Measurements from ENCODE around the gene PPT2.

The PPT2 gene

DNA sequence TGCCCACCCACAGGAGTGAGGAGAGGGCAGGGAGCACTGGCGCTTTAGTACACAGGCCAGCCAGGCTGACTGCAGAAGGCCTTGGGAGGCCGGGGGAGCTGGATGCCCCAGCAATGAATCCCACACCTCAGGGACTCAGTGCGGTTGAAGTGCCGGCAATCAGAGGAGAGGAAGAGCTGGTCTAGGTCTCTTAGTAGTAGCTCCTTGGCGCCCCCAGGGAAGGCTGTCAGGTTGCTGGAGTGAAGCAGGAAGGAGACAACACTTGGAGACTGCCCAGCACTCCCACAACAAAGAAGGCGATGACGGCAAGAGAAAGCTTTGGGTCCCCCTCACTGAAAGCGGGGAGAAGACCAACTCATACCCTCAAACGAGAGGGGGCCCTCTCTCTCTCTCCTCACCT is 36.5 kb upstream of the PPT2 start:
- no peak overlapping the region for H3K4me3 Mint-ChIP-seq
- no peak for ATAC-seq
- H3K9me3 Mint-ChIP-seq, result no peaks in the 10 kb centered on the region
- peaks cover 96% of the 10 kb centered on the region for H3K36me3 Mint-ChIP-seq
- no peak overlapping the region for H3K27ac Mint-ChIP-seq
- DNase-seq (ENCODE audit: low spot score in 2 of 2), result no peak
- peaks cover 21% of the 10 kb centered on the region for H3K4me1 Mint-ChIP-seq

DNA sequence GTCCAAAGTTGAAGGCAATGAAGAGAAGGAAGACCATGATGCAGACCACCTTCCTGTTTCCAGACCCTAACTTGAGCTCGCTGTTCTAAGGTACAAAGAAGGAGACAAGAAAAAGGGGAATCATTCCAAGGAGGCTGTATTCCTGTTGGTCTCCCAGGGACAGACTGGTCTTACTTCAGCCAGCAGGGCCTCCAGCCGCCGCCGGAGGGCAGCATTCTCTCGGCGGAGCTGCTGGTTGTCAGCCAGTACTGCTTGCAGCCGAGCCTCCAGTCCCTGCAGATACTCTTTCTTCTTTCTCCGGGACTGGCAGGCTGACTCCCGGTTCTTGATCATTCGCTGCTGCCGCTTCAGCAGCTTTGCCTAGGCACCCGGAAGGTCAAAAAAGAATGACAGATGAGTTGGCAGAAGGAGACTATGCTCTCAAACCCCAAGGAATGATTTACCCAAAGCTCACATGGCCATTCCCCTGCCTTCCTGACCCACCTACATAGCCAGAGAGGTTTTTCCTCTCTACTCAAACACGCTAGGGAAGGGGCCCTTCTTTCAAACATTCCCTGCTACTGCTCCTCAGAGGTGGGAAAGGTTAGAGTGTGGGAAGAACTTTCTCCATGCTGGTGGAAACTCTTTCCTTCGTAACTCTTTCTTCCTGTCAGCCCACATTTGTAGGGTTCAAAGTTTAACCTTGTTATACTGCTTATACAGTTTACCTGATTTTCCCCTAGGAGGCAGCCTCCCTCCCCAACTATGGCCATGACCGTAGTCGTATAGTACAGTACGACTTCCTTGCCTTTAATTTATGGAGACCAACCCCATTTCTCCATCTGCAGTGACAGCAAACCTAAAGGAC is 34.9 kb upstream of the PPT2 start:
- peaks cover 22% of the 10 kb centered on the region for H3K4me1 Mint-ChIP-seq
- no peak overlapping the region for H3K4me3 Mint-ChIP-seq
- ATAC-seq (peak; percentile 83), DNase-seq (ENCODE audit: low spot score in 2 of 2) (peak; percentile 49 to 76)
- peak overlapping the region; percentile 21 for H3K27ac Mint-ChIP-seq
- H3K9me3 Mint-ChIP-seq, result no peaks in the 10 kb centered on the region
- peaks cover 97% of the 10 kb centered on the region for H3K36me3 Mint-ChIP-seq

DNA sequence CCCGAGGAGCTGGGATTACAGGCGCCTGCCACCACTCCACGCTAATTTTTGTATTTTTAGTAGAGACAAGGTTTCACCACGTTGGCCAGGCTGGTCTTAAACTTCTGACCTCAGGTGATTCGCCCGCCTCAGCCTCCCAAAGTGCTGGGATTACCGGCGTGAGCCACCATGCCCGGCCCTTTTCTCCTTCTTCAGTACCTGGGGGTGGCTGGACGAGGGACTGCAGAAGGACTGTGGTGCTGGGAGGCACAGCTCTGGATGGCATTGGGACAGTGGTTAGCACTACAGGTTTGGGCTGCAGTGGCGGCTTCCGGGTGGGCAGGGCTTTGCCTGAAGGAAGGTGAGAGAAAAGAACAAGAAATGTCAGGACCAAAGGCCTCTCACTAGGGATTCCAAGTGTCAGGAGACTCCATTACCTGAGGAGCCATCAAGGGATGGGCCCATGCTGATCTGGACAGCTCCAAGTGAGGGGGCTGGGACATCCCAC is 33.3 kb upstream of the PPT2 start:
- Mint-ChIP-seq H3K4me3 (no peak overlapping the region), H3K36me3 (peaks cover 100% of the 10 kb centered on the region), H3K27ac (no peak overlapping the region), H3K9me3 (no peaks in the 10 kb centered on the region), H3K4me1 (peaks cover 23% of the 10 kb centered on the region)
- ATAC-seq (no peak), DNase-seq (ENCODE audit: low spot score in 2 of 2) (no peak)

DNA sequence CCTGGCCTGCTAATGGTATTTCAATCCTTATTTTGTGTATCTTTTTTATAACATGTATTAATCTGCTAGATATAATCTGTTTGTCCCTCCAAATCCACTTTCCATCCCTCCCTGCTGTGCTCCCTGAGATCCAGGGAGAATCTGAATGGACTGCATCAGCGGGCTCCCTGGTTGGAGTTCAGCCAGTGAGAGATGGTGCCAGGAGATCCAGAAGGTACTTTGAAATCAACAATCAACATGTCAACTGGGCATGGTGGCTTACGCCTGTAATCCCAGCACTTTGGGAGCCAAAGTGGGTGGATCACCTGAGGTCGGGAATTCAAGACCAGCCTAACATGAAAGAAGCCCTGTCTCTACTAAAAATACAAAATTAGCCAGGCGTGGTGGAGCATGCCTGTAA is 30.3 kb upstream of the PPT2 start:
- H3K36me3 Mint-ChIP-seq, result peaks cover 98% of the 10 kb centered on the region
- ATAC-seq, result no peak
- H3K9me3 Mint-ChIP-seq, result no peaks in the 10 kb centered on the region
- peaks cover 45% of the 10 kb centered on the region for H3K4me1 Mint-ChIP-seq
- H3K27ac Mint-ChIP-seq, result no peak overlapping the region
- no peak overlapping the region for H3K4me3 Mint-ChIP-seq
- no peak for DNase-seq (ENCODE audit: low spot score in 2 of 2)

DNA sequence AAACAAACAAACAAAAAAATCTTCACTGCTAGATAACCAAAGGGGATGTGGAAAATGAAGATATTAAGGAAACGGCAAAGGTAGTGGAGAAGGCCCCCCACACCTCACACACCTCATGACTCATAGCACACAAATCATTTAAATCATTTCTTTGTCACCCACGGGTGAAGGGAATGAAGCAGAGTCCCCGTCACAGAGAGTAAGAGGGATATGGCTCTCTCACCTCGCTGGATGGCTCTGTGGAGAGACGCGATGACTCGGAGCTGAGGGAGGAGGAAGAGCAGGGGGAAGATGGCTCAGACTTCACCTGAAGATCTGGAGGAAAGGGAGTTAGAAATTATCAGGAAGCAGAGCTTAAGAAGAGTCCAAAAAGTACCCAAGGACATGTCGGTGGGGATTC is 27.1 kb upstream of the PPT2 start:
- ATAC-seq (no peak), DNase-seq (ENCODE audit: low spot score in 2 of 2) (no peak)
- H3K4me1 Mint-ChIP-seq, result peaks cover 57% of the 10 kb centered on the region
- no peaks in the 10 kb centered on the region for H3K9me3 Mint-ChIP-seq
- peaks cover 72% of the 10 kb centered on the region for H3K36me3 Mint-ChIP-seq
- peak overlapping the region; percentile 100 for H3K4me3 Mint-ChIP-seq
- H3K27ac Mint-ChIP-seq, result peak overlapping the region; percentile 99

DNA sequence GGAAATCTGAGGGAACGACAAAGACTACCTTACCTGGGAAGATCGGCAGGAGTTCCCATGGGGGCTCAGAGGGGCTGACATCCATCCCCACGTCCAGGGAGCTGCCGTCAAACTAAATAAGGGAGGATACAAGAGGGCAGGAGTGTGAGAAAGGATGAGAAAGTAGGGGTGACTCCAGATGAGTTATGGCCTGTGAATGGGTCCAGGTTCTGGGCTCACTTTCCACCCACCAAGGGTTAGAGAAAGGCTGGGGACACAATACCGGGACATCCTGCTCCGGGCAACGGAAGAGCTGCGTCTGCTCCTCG is 26.6 kb upstream of the PPT2 start:
- H3K9me3 Mint-ChIP-seq, result no peaks in the 10 kb centered on the region
- H3K27ac Mint-ChIP-seq, result peak overlapping the region; percentile 99
- DNase-seq (ENCODE audit: low spot score in 2 of 2) (no peak), ATAC-seq (no peak)
- H3K4me3 Mint-ChIP-seq, result peak overlapping the region; percentile 100
- peaks cover 67% of the 10 kb centered on the region for H3K36me3 Mint-ChIP-seq
- peaks cover 57% of the 10 kb centered on the region for H3K4me1 Mint-ChIP-seq

DNA sequence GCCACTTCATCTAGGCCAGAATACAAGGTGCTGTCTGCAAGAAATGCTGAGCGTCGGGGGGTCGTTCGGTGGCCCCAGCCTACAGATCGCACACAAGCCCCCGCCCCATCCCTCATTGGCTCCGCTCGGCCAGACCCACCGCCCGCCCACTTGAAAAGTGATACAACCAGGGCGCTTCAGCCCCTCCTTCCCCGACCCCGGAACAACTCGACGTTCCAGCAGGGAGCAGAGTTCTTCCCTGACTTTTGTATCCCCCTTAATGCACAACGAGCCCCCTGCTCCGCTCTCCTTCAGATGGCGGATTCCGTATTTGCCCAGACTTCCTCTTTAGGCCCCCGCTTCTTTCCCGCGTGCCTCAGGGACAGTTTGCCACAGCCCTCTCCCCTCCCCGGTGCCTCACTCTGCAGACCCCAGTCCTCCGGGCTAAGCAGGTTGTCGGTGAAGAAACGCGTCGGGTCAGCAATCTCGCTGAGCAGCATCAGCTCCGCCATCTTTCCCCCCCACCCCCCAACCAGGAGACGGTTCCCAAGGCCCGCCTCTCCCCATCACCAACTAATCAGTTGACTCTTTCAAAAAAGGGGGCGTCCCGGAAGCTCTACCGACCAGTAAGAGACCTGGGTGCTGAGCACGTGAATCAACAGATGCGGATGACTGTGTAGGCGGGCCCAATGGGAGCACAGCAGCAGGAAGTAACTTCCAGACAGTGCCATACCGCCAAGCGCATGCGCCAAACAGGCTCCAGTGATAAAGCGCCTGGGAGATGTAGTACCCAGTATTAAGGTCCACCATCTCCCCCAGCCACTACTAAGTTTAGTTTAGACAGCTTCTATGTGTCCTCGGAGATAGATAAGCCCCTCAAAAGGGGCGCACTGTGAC is 26.0 kb upstream of the PPT2 start, which contains the start of gene ATF6B:
TSS of gene ATF6B (minus strand) at position 530 of the 876 bp plus-strand sequence. CDS start at position 491, 39 bp downstream.
- peaks cover 61% of the 10 kb centered on the region for H3K36me3 Mint-ChIP-seq
- ATAC-seq (peak; percentile 93), DNase-seq (ENCODE audit: low spot score in 2 of 2) (peak; percentile 77 to 96)
- H3K4me3 Mint-ChIP-seq, result peak within 1 kb of the TSS; percentile 100
- H3K27ac Mint-ChIP-seq, result peak within 1 kb of the TSS; percentile 99
- H3K9me3 Mint-ChIP-seq, result no peaks in the 10 kb centered on the region
- H3K4me1 Mint-ChIP-seq, result peaks cover 57% of the 10 kb centered on the region

DNA sequence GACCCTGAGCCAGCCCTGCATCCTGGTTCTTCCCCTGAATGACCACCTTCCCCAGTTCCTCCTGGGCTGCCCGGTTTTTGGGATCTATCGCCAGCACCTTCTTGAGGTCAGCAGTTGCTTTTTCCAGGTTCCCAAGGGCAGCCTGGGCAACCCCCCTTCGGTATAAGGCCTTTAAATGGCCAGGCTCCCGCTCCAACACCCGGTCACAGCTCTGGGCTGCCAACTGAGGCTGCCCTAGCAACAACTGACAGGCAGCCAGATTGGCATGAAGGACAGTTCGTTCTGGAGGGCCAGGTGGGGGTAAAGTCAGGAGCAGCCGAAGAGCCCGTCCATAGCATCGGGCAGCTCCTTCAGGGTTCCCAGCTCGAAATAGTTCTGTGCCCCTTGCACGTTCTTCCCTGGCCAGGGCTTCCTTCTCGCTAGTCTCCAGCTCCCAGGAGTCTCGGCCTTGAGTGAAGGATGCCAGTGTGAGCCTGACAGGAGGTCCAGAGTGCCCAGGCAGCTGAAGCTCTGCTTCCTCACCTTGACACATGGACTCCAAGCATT is 25.1 kb upstream of the PPT2 start:
- no peak for ATAC-seq
- DNase-seq (ENCODE audit: low spot score in 2 of 2), result no peak
- Mint-ChIP-seq H3K9me3 (no peaks in the 10 kb centered on the region), H3K4me3 (peak overlapping the region; percentile 100), H3K36me3 (peaks cover 53% of the 10 kb centered on the region), H3K4me1 (peaks cover 57% of the 10 kb centered on the region), H3K27ac (peak overlapping the region; percentile 99)

DNA sequence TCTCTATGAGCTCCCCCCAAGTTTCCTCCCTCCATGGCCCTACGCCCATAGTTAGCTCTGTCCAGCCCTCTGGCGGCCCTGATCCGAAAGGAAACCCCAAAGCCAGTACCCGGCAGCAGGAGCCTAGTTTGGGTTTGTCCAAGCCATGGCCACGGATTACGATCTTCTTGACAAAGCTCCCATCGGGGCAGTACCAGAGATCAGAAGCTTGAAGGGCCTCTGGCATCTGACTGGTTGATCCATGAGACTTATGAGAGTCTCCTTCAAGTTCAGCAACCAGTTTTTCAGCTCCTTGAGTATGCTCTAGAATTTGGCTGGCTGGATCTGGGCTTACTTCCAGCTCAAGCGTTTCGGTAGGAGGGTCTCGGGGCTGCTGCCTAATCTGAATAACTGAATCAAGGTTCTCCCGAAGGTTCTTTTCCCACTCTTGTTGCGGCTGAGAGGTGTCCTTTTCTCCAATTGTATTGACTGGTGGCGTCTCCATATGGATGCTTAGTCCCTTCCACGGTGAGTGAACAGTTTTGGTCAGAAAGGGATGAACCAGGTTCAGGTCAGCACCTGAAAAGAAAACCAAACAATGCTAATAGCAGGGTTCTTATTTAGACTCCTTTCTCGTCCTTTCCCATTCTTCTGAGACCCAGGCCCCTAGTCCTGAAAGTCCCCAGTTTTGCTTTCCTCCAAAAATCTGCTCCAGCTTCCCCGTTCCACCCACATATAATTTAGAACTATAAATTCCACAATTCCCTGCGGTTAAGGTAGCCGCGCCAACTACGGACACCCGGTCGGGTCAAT is 24.4 kb upstream of the PPT2 start:
- no peak for ATAC-seq
- Mint-ChIP-seq H3K4me1 (peaks cover 50% of the 10 kb centered on the region), H3K27ac (peak overlapping the region; percentile 91), H3K4me3 (peak overlapping the region; percentile 100), H3K36me3 (peaks cover 46% of the 10 kb centered on the region), H3K9me3 (no peaks in the 10 kb centered on the region)
- DNase-seq (ENCODE audit: low spot score in 2 of 2), result no peak

DNA sequence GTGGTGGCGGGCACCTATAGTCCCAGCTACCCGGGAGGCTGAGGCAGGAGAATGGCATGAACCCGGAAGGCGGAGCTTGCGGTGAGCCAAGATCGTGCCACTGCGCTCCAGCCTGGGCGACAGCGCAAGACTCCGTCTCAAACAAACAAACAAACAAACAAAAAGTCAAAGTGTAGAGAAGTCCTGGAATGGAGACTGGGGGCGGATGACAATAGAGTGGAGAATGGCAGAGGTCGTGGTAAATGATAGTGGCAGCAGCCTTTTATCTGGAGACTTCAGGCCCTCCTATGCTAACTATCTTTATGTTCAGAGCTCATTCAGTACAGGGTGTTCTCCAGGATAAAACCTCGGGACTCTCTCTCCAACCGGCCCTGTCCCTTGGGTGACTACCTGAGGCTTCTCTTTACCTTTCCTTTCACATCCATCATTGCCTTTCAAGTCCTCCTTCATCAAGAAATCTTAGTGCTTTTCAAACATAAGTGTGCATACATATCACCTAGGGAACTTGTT is 22.4 kb upstream of the PPT2 start:
- H3K4me3 Mint-ChIP-seq, result peak overlapping the region; percentile 2
- ATAC-seq, result no peak
- peaks cover 26% of the 10 kb centered on the region for H3K36me3 Mint-ChIP-seq
- peaks cover 40% of the 10 kb centered on the region for H3K4me1 Mint-ChIP-seq
- no peaks in the 10 kb centered on the region for H3K9me3 Mint-ChIP-seq
- DNase-seq (ENCODE audit: low spot score in 2 of 2), result no peak
- no peak overlapping the region for H3K27ac Mint-ChIP-seq

DNA sequence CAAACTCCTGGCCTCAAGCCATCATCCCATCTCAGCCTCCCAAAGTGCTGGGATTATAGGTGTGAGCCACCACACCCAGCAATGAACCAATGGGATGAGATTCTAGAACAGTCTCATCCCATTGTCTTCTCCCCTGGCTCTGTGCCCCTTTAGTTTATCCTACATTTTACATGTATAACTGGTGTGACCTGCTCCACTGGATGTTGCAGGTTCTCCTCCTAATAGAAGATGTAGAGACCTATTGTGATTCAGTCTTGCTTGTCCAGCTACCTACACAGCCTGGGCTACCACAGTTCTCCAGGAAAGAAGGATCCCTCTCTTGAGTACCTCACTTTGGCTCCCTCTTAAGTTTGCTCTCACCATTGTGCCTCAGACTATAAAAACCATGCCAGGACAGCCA is 21.8 kb upstream of the PPT2 start:
- no peak for ATAC-seq
- no peak overlapping the region for H3K27ac Mint-ChIP-seq
- peak overlapping the region; percentile 2 for H3K4me3 Mint-ChIP-seq
- DNase-seq (ENCODE audit: low spot score in 2 of 2), result no peak
- H3K9me3 Mint-ChIP-seq, result no peaks in the 10 kb centered on the region
- H3K36me3 Mint-ChIP-seq, result peaks cover 20% of the 10 kb centered on the region
- H3K4me1 Mint-ChIP-seq, result peaks cover 34% of the 10 kb centered on the region

DNA sequence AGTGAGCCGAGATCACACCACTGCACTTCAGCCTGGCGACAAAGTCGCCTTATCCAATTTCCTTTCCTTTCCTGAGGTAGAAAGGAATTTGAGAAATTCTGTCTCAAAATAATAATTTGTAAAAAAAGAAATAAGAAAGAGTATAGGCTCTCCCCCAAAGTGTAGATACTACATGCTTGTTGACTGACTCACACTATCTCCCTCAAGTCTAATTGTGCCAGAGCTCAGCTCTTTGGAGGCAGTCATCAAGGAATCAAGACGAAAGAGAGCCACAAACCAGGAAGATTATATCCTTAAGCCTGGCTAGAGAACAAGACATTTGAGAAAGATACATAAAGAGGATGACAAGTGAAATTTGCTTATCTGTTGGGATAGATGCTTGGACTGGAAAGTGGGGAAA is 20.2 kb upstream of the PPT2 start:
- Mint-ChIP-seq H3K4me1 (peaks cover 19% of the 10 kb centered on the region), H3K27ac (no peak overlapping the region), H3K36me3 (peaks cover 6% of the 10 kb centered on the region), H3K4me3 (no peak overlapping the region), H3K9me3 (no peaks in the 10 kb centered on the region)
- DNase-seq (ENCODE audit: low spot score in 2 of 2), result no peak
- no peak for ATAC-seq

DNA sequence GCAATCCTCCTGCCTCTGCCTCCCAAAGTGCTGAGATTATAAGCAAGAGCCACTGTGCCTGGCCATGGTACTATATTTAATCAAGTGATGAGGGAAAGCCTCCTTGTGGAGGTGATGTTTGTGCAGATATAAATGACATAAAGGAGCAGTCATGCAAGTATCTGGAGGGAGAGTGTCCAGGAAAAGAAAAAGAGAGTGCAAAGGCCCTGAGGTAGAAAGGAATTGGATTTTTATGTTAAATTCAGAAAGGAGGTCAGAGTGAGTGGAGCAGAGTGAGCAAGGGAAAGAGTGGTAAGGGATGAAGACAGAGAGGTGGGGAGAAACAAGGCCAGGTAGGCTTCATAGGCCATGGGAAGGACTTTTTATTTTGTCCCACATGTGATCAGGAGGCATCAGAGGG is 16.5 kb upstream of the PPT2 start:
- Mint-ChIP-seq H3K4me1 (no peaks in the 10 kb centered on the region), H3K4me3 (no peak overlapping the region), H3K27ac (no peak overlapping the region), H3K36me3 (no peaks in the 10 kb centered on the region), H3K9me3 (no peaks in the 10 kb centered on the region)
- DNase-seq (ENCODE audit: low spot score in 2 of 2) (no peak), ATAC-seq (no peak)

DNA sequence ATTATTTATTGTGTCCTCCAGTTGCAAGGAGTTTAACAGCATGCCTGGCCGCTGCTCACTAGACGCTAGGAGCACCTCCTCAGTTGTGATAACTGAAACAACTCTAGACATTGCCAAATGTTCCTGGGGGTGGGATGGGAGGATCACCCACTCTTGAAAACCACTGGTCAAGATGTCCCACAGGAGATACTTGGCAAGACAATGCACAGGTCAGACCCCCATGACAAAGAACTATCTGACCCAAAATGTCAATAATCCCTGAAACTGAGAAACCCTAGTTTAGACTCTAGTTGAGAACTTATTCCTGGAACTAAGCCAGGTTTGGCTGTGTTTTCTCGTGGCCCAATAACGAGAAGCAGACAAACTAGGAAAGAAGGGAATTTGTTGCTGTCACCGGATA is 14.4 kb upstream of the PPT2 start:
- DNase-seq (ENCODE audit: low spot score in 2 of 2), result no peak
- no peaks in the 10 kb centered on the region for H3K36me3 Mint-ChIP-seq
- no peaks in the 10 kb centered on the region for H3K4me1 Mint-ChIP-seq
- H3K27ac Mint-ChIP-seq, result no peak overlapping the region
- ATAC-seq, result no peak
- H3K4me3 Mint-ChIP-seq, result no peak overlapping the region
- H3K9me3 Mint-ChIP-seq, result no peaks in the 10 kb centered on the region
